Activated T-cell treated with anti-CD3 and anti-CD28 coated beads, Interleukin-2, amount 50 U/mL, for 24 hours (primary cell): ENCODE measurements around the gene KRT32.

ENCODE experiments used
- DNase-seq: peaks from one replicate; pipeline ENCODE4 v3.0.0-alpha.2; 2020
- H3K27ac Mint-ChIP-seq: 2 replicates; pipeline ENCODE4 v1.8.0; 2020; ENCODE audit warnings: mild to moderate bottlenecking, mixed read lengths
- H3K27me3 Mint-ChIP-seq: 2 replicates; pipeline ENCODE4 v1.8.0; 2020; ENCODE audit warnings: mixed read lengths
- H3K36me3 Mint-ChIP-seq: 2 replicates; pipeline ENCODE4 v1.8.0; 2020; ENCODE audit warnings: low read depth, mixed read lengths
- H3K4me1 Mint-ChIP-seq: 2 replicates; pipeline ENCODE4 v1.8.0; 2020; ENCODE audit warnings: low read depth, mixed read lengths
- H3K4me3 Mint-ChIP-seq: 2 replicates; pipeline ENCODE4 v1.8.0; 2020; ENCODE audit warnings: mild to moderate bottlenecking, moderate library complexity, mixed read lengths
- H3K9me3 Mint-ChIP-seq: 2 replicates; pipeline ENCODE4 v1.8.0; 2020; ENCODE audit warnings: mixed read lengths

Gene KRT32

DNA sequence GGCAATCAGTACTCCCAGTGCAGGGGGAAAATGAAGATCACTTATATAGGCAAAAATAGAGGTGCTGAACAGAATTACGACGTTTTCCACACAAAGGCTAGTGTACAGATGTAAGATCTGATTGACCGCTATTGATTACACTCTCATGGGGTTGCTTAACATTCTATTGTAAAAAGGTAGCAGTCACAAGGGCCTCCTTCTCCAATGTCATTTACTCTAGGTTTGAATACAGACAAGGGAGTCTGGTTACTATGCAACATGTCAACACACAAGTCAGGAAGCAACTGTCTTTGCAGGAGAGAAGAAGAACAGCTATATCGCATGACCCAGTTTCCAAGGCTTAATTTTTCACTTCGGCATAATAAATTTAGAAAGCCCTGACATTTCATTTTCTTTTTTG, 50.7 kb downstream of the KRT32 start:
- no peak overlapping the region for H3K4me3 Mint-ChIP-seq
- no peak for DNase-seq
- no peaks in the 10 kb centered on the region for H3K27me3 Mint-ChIP-seq
- no peaks in the 10 kb centered on the region for H3K36me3 Mint-ChIP-seq
- H3K9me3 Mint-ChIP-seq, result no peaks in the 10 kb centered on the region
- H3K27ac Mint-ChIP-seq, result no peak overlapping the region
- peaks cover 1% of the 10 kb centered on the region for H3K4me1 Mint-ChIP-seq

DNA sequence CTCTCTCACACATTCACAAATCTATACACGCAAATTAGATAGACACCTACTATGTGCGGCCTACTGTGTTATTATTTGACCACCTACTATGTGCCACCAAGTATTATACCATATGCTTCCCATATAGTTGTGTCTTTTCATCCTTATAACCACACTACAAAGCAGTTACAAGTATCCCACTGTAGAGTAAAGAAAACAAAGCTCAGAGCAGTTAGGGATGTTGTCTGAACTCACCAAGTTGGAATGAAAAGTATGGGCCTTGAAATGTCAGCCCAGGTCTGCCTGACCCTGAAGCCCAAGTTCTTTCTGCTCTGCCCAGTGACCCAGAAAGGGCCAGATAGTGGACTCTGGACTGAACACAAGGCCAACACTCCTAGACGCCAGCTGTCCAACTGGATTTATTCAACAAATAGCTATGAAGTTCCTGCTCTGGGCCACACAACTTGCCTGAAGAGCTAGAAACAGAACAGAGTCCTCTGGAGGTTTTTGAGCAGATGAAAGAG, 51.3 kb downstream of the KRT32 start:
- Mint-ChIP-seq H3K4me1 (peaks cover 1% of the 10 kb centered on the region), H3K27me3 (no peaks in the 10 kb centered on the region), H3K4me3 (no peak overlapping the region), H3K27ac (no peak overlapping the region), H3K9me3 (no peaks in the 10 kb centered on the region), H3K36me3 (no peaks in the 10 kb centered on the region)
- no peak for DNase-seq

DNA sequence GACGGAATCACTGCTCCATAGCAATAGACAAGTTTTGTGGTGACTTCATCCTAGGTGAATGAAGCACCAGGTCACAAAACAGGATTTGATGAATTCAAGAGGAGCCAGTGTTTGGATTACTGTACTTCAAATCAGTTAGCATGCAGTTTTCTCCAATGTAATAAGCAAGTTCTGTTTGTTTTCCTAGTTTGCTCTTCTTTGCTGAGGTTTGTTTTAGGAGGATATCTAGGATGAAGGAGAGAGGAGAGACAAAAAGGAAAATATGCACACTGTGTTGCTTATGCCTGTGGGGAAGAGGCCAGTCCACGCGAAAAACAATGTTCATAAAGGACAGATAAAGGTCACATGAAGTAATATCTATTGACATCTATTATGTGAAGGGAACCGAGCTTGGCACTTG, 51.8 kb downstream of the KRT32 start:
- no peak for DNase-seq
- Mint-ChIP-seq H3K9me3 (no peaks in the 10 kb centered on the region), H3K36me3 (no peaks in the 10 kb centered on the region), H3K27me3 (no peaks in the 10 kb centered on the region), H3K27ac (no peak overlapping the region), H3K4me1 (peaks cover 1% of the 10 kb centered on the region), H3K4me3 (no peak overlapping the region)

DNA sequence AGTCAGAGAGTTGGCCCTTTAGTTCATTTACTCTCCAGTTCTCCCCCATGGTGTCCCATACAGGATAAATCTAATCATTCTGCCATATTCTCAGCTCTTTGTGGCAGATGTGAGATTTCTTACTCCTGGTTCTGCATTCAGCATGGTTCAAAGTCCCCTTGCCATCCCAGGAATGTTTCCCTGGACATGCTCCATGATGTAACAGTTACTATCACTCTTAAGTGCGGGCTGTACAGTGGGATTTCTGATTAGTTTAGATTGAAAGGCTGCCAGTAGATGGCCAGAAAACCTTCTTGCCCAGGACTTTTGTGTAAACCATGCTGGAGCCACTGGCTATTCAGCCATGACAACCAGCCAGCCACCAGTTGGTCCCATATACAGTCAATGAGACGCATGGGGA, 53.2 kb downstream of the KRT32 start:
- no peak overlapping the region for H3K27ac Mint-ChIP-seq
- no peaks in the 10 kb centered on the region for H3K9me3 Mint-ChIP-seq
- H3K4me1 Mint-ChIP-seq, result peaks cover 5% of the 10 kb centered on the region
- H3K36me3 Mint-ChIP-seq, result no peaks in the 10 kb centered on the region
- DNase-seq, result no peak
- H3K27me3 Mint-ChIP-seq, result no peaks in the 10 kb centered on the region
- no peak overlapping the region for H3K4me3 Mint-ChIP-seq

DNA sequence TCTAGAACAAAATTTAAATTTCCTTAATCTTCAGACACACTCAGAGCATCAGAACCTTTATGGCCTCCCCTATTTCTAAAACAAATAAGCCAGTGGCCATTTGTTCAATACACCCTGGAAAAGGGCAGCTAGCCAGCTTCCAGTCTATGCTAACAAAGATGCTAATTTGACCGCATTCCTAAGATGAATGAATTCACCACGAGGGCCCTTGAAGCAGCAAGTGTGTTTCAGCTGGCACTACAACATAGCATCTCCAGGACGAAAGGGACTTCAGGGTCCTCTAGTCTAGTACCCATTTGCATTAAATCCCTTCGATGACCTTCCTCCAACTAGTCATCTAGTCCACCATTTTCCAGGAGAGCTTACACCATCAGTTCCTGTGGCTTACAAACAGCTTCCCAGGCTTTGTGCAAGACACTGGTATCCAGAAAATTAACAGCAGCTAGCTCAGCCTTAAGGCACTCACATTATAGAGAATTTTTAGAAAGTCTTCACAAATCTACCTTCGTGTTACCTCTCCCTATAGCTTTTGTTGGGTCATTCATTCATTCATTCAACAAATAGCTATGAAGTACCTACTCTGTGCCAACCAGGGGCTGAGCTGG, 53.7 kb downstream of the KRT32 start:
- H3K27ac Mint-ChIP-seq, result no peak overlapping the region
- H3K9me3 Mint-ChIP-seq, result no peaks in the 10 kb centered on the region
- H3K4me3 Mint-ChIP-seq, result no peak overlapping the region
- no peaks in the 10 kb centered on the region for H3K27me3 Mint-ChIP-seq
- H3K36me3 Mint-ChIP-seq, result no peaks in the 10 kb centered on the region
- no peak for DNase-seq
- H3K4me1 Mint-ChIP-seq, result peaks cover 9% of the 10 kb centered on the region

DNA sequence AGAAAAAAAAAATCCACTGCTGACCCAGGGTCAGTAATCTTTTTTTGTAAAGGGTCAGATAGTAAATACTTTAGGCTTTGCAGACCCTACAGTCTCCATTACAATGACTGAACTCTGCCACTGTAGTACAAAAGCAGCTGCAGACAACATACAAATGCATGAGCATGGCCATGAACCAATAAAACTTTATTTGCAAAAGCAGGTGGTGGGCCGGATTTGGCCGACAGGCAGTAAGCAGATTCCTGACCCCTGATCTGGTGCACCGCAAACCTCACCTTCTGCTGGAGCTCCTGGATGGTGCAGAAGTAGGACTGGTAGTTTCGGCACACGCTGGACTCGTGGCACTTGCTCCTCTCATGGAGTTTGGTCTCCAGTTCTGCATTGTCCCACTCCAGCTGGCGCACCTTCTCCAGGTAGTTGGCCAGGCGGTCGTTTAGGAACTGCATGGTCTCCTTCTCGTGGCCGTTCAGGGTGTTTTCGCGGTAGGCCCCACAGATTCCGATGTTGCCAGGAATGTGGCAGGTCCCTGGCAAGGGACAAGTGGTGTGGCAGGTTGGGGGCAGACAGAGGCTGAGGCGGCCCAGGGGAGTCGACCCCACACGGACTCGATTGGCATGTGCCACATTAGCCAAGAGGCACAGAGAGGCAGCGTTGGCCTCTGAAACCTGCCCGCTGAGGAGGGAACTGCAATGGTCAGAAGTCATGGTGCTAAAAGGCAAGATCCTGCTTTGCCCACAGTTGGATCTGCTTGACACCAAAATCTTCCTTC, 55.9 kb downstream of the KRT32 start:
- Mint-ChIP-seq H3K36me3 (no peaks in the 10 kb centered on the region), H3K27me3 (no peaks in the 10 kb centered on the region), H3K4me1 (peaks cover 9% of the 10 kb centered on the region), H3K9me3 (no peaks in the 10 kb centered on the region), H3K4me3 (no peak overlapping the region), H3K27ac (no peak overlapping the region)
- no peak for DNase-seq
